Glutamatergic neuron (in vitro differentiated cells): ENCODE measurements around the gene SLITRK1. TPM values are rescaled to one million over a fixed set of nuclear protein-coding genes. Genes with fewer than 3 reads are reported as not detected.

Source experiments
- DNase-seq: peaks from one replicate; pipeline ENCODE4 v3.0.0; 2022
- H3K27ac Mint-ChIP-seq: one replicate; pipeline ENCODE4 v1.8.0; 2020; ENCODE audit warnings: mild to moderate bottlenecking, mixed read lengths, inconsistent platforms; ENCODE audit not compliant: unreplicated experiment
- H3K27me3 Mint-ChIP-seq: one replicate; pipeline ENCODE4 v1.8.0; 2020; ENCODE audit warnings: mild to moderate bottlenecking, moderate library complexity, mixed read lengths, inconsistent platforms; ENCODE audit not compliant: unreplicated experiment
- H3K36me3 Mint-ChIP-seq: one replicate; pipeline ENCODE4 v1.8.0; 2020; ENCODE audit warnings: mild to moderate bottlenecking, mixed read lengths, inconsistent platforms; ENCODE audit not compliant: unreplicated experiment
- H3K4me1 Mint-ChIP-seq: one replicate; pipeline ENCODE4 v1.8.0; 2020; ENCODE audit warnings: mild to moderate bottlenecking, low read depth, mixed read lengths, inconsistent platforms; ENCODE audit not compliant: unreplicated experiment
- H3K4me3 Mint-ChIP-seq: one replicate; pipeline ENCODE4 v1.8.0; 2020; ENCODE audit warnings: mild to moderate bottlenecking, mixed read lengths, inconsistent platforms; ENCODE audit not compliant: unreplicated experiment
- H3K9me3 Mint-ChIP-seq: one replicate; pipeline ENCODE4 v1.8.0; 2020; ENCODE audit warnings: mild to moderate bottlenecking, moderate library complexity, mixed read lengths, inconsistent platforms; ENCODE audit not compliant: unreplicated experiment
- CTCF ChIP-seq: fragments of 200-600 bp; sonication (generic); IDR thresholded peaks from one replicate; pipeline ENCODE4 v1.5.0; 2021; ENCODE audit not compliant: partially characterized antibody, unreplicated experiment
- total RNA-seq: library from RNA; stranded (reverse); fragmentation: NEBNext Ultra II Directional; extraction: Animal tissue kit (Norgen Biotek cat#: 25700); gene quantifications from one replicate; pipeline ENCODE4 v1.2.1, GENCODE V29; 2021; ENCODE audit not compliant: unreplicated experiment

SLITRK1 gene
- total RNA-seq, 1 donor from 2014 or later, result 69.8 TPM

GRCh38 chr13:83907196-83907989, 25.1 kb upstream of the SLITRK1 start:
- Mint-ChIP-seq H3K27ac (no peak overlapping the region), H3K27me3 (peaks cover 2% of the 10 kb centered on the region)

GRCh38 chr13:83906240-83906820, 24.1 kb upstream of the SLITRK1 start:
- Mint-ChIP-seq H3K9me3 (peaks cover 1% of the 10 kb centered on the region), H3K27ac (no peak overlapping the region), H3K27me3 (no peaks in the 10 kb centered on the region), H3K4me1 (peaks cover 6% of the 10 kb centered on the region), H3K36me3 (no peaks in the 10 kb centered on the region), H3K4me3 (no peak overlapping the region)
- DNase-seq, result no peak
- TF ChIP-seq CTCF, result no peak

More at GRCh38 chr13:83907196-83907989, 25.1 kb upstream of the SLITRK1 start:
- Mint-ChIP-seq H3K36me3 (no peaks in the 10 kb centered on the region), H3K9me3 (peaks cover 3% of the 10 kb centered on the region), H3K4me3 (no peak overlapping the region), H3K4me1 (peaks cover 6% of the 10 kb centered on the region)
- no peak for TF ChIP-seq CTCF
- DNase-seq, result no peak

- Mint-ChIP-seq H3K4me3 (no peak overlapping the region), H3K27ac (no peak overlapping the region), H3K9me3 (peaks cover 1% of the 10 kb centered on the region), H3K27me3 (no peaks in the 10 kb centered on the region), H3K36me3 (no peaks in the 10 kb centered on the region), H3K4me1 (peaks cover 6% of the 10 kb centered on the region)
- TF ChIP-seq CTCF, result no peak
- no peak for DNase-seq
Observed at GRCh38 chr13:83905641-83906040, 23.4 kb upstream of the SLITRK1 start.

- Mint-ChIP-seq H3K4me1 (no peaks in the 10 kb centered on the region), H3K36me3 (no peaks in the 10 kb centered on the region), H3K27me3 (no peaks in the 10 kb centered on the region), H3K4me3 (no peak overlapping the region), H3K27ac (no peak overlapping the region), H3K9me3 (no peaks in the 10 kb centered on the region)
- no peak for DNase-seq
- no peak for TF ChIP-seq CTCF
Observed at GRCh38 chr13:83895994-83896580, 13.8 kb upstream of the SLITRK1 start.

GRCh38 chr13:83890358-83890757, 8.1 kb upstream of the SLITRK1 start:
- no peaks in the 10 kb centered on the region for H3K9me3 Mint-ChIP-seq

More at GRCh38 chr13:83890358-83890757, 8.1 kb upstream of the SLITRK1 start:
- H3K27ac Mint-ChIP-seq, result no peak overlapping the region
- TF ChIP-seq CTCF, result no peak
- no peak overlapping the region for H3K4me3 Mint-ChIP-seq
- no peaks in the 10 kb centered on the region for H3K4me1 Mint-ChIP-seq
- DNase-seq, result no peak
- H3K27me3 Mint-ChIP-seq, result no peaks in the 10 kb centered on the region
- no peaks in the 10 kb centered on the region for H3K36me3 Mint-ChIP-seq
